ENCODE measurements around the gene ACD. TPM values are rescaled to one million over a fixed set of nuclear protein-coding genes. Genes with fewer than 3 reads are reported as not detected.
A peak's percentile ranks its signal among the peaks of the same experiment; 100 is the strongest.

The ACD gene
- total RNA-seq, 1 donor from 2014 or later, result 16.6 TPM

DNA sequence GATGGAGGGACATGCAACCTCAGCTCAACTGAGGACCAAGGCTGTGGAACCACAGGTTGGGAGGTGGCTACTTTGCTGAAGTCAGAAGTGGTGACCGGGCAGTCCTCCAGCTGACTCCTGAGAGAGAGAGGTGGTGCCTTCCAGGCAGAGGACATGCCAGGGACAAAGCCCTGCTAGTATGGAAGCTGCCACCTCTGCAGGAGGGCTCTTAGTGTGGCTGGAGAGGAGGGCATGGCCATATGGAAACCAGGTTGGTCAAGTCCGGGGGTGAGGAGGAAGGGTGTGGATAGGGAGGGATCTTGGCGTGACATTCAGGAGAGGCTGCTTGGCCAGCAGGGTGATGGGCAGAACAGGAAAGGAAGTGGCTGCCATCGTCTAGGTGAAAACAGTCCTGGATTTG is 12.2 kb upstream of the ACD start:
- Histone ChIP-seq H3K36me3 (no peaks in the 10 kb centered on the region), H3K27me3 (ENCODE audit: low read depth) (no peaks in the 10 kb centered on the region), H3K4me3 (no peak overlapping the region), H3K27ac (peak overlapping the region; percentile 73), H3K4me1 (peaks cover 59% of the 10 kb centered on the region), H3K9me3 (no peaks in the 10 kb centered on the region)
- ATAC-seq, result peak; percentile 27 to 31
- TF ChIP-seq, protein P1, sequence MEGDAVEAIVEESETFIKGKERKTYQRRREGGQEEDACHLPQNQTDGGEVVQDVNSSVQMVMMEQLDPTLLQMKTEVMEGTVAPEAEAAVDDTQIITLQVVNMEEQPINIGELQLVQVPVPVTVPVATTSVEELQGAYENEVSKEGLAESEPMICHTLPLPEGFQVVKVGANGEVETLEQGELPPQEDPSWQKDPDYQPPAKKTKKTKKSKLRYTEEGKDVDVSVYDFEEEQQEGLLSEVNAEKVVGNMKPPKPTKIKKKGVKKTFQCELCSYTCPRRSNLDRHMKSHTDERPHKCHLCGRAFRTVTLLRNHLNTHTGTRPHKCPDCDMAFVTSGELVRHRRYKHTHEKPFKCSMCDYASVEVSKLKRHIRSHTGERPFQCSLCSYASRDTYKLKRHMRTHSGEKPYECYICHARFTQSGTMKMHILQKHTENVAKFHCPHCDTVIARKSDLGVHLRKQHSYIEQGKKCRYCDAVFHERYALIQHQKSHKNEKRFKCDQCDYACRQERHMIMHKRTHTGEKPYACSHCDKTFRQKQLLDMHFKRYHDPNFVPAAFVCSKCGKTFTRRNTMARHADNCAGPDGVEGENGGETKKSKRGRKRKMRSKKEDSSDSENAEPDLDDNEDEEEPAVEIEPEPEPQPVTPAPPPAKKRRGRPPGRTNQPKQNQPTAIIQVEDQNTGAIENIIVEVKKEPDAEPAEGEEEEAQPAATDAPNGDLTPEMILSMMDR (IDR thresholded peaks at IDR 0.05), result no peak
- peak; percentile 79 for DNase-seq
- intact Hi-C loops (cut with DNase I), result no loop called here

DNA sequence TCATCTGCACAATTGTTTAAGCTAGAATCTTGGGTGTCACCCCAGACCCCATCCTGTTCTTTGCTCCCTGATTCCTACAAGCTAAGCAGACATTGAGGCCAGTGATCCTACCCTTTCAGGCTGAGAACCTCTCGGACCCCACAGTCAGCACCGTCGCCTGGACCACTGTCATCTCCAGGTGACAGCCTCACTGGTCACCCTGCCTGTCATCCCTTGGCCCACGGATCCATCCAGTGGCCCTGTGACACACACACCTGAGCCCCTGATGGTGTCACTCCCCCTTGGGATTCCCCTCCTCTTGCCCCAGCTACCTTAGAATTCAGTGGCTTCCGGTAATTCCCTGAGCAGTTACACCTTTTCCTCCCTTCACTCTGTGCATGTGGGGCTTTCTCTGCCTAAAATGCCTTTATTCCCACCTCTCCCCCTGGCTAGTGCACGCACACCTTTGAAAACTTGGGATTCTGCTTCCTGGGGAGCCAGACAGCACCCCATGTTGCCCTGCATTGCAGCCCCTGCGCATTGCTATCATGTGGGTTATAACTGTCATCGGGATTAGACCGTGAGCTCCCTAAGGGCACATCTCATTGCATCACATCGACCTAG is 9.5 kb upstream of the ACD start:
- DNase-seq (peak; percentile 30), ATAC-seq (no peak)
- H3K27ac ChIP-seq, result no peak overlapping the region
- TF ChIP-seq, protein P1 (IDR thresholded peaks at IDR 0.05), result no peak
- H3K4me3 ChIP-seq, result no peak overlapping the region
- no peaks in the 10 kb centered on the region for H3K36me3 ChIP-seq
- H3K27me3 ChIP-seq (ENCODE audit: low read depth), result no peaks in the 10 kb centered on the region
- intact Hi-C loops (cut with DNase I), result no loop called here
- H3K9me3 ChIP-seq, result no peaks in the 10 kb centered on the region
- H3K4me1 ChIP-seq, result peaks cover 60% of the 10 kb centered on the region

DNA sequence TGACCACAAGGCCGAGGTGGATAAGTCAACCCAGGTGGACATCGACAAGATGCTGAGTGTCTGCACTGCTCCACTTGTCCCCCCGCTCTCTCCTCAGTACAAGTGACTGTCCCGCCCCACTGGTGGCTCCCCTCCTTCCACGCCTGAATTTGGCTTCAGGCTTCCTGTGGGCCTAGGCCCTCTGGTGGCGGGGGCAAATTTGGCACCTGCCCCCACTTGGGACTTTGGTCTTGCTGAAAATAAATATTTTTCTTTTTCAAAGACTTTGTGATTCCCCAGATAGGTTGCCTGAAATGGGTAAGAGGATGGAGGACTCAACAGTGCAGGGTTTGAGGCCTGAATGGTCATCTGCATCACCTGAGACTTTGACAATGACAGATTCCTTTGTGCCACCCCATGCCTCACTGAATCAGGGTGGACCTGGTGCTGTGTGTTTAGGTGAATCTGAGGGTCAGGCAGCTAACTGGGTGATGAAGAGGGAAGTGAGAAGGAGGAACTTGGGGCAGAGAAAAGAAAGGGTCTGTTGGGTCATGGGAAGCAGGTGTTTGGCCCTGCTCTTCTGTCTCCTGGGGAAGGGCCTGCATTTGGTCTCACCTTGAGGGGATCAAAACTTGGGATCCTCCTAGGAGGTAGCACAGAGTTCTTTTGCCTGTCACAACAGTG is 8.6 kb upstream of the ACD start:
- peaks cover 3% of the 10 kb centered on the region for H3K36me3 ChIP-seq
- no peaks in the 10 kb centered on the region for H3K27me3 ChIP-seq (ENCODE audit: low read depth)
- TF ChIP-seq, protein P1 (IDR thresholded peaks at IDR 0.05), result no peak
- DNase-seq (peak; percentile 49), ATAC-seq (no peak)
- H3K4me1 ChIP-seq, result peaks cover 50% of the 10 kb centered on the region
- no peak overlapping the region for H3K4me3 ChIP-seq
- H3K9me3 ChIP-seq, result no peaks in the 10 kb centered on the region
- intact Hi-C loops (cut with DNase I), result no loop called here
- peak overlapping the region; percentile 92 for H3K27ac ChIP-seq

DNA sequence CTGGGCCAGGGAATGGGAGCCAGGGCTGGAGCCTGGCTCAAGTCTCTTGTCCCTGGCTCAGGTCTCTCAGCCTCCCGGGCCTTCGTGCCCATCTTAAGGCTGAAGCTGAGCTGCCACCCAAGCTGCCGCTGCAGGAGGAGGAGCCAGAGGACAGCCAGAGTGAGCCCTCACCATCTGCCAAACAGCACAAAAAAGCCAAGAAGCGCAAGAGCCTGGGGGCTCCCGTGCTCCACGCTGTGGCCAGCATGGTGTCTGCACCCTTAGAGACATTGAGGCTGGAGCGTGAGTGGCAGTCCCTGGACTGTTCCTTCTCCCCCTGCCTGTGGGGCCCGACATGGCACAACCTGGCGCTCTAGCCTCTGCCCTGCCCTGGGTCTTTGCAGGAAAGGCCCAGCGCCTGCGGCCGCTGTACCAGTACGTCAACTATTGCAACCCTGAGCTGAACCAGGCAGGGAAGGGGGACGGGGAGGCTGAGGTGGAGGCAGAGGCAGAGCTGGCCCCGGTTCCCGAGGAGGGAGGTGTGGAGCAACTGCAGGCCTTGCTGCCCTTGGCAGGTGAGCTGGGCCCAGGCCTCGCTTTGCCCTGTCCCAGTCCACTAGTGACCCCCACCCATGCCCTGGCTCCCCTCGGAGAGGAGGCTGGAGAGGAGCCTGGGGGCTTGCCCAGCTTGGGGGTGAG is 7.9 kb upstream of the ACD start:
- Histone ChIP-seq H3K4me1 (peaks cover 43% of the 10 kb centered on the region), H3K27me3 (ENCODE audit: low read depth) (no peaks in the 10 kb centered on the region), H3K9me3 (no peaks in the 10 kb centered on the region), H3K4me3 (peak overlapping the region; percentile 85), H3K27ac (peak overlapping the region; percentile 92), H3K36me3 (peaks cover 10% of the 10 kb centered on the region)
- ATAC-seq (peak; percentile 78 to 84), DNase-seq (peak; percentile 86)
- intact Hi-C loops (cut with DNase I), result no loop called here
- TF ChIP-seq, protein P1 (IDR thresholded peaks at IDR 0.05), result peak; percentile 80

DNA sequence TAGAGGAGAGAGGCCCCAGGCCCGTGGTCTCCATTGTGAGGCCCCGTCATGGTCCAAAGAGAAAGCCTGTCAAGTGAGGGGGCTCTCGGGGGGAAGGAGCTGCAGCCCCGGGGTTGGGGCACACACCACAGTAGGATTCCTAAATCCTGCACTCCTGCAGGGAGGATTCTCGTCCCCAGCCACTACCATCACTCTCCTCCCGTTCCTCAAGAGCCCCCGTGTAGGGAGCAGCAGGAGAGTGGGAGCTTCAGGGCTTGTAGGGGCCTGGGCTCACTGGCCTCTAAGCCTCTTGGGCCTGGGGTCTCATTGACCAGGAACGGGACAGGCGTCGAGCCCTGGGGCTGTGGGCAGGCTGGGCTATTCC is 7.4 kb upstream of the ACD start:
- Histone ChIP-seq H3K9me3 (no peaks in the 10 kb centered on the region), H3K27ac (peak overlapping the region; percentile 92), H3K36me3 (peaks cover 15% of the 10 kb centered on the region), H3K27me3 (ENCODE audit: low read depth) (no peaks in the 10 kb centered on the region), H3K4me3 (peak overlapping the region; percentile 85), H3K4me1 (peaks cover 38% of the 10 kb centered on the region)
- TF ChIP-seq, protein P1 (IDR thresholded peaks at IDR 0.05), result no peak
- DNase-seq, result no peak
- intact Hi-C loops (cut with DNase I), result no loop called here
- peak in 1 of 2 donors; percentile 0 for ATAC-seq

All from lower lobe of right lung (tissue), 2 donors.